Measurements from ENCODE around the gene FAM107B. TPM values are rescaled to one million over a fixed set of nuclear protein-coding genes. Genes with fewer than 3 reads are reported as not detected.

Gene FAM107B
- total RNA-seq, 1 experiment from 2014 or later, result 10.0 TPM

GRCh38 chr10:14539176-14539575 lies 235.5 kb downstream of the FAM107B start:
- DNase-seq (ENCODE audit: low spot score), result no peak

GRCh38 chr10:14536241-14537213 lies 238.2 kb downstream of the FAM107B start:
- DNase-seq (ENCODE audit: low spot score), result peak; percentile 34

GRCh38 chr10:14535457-14536130 lies 239.1 kb downstream of the FAM107B start:
- DNase-seq (ENCODE audit: low spot score), result no peak

- DNase-seq (ENCODE audit: low spot score), result no peak
Observed at GRCh38 chr10:14534152-14534551, 240.5 kb downstream of the FAM107B start.

- DNase-seq (ENCODE audit: low spot score), result no peak
Observed at GRCh38 chr10:14533295-14533694, 241.4 kb downstream of the FAM107B start.

- no peak for DNase-seq (ENCODE audit: low spot score)
Observed at GRCh38 chr10:14532473-14533251, 242.0 kb downstream of the FAM107B start.

- DNase-seq (ENCODE audit: low spot score), result no peak
Observed at GRCh38 chr10:14531974-14532373, 242.7 kb downstream of the FAM107B start.

GRCh38 chr10:14530465-14530864 lies 244.2 kb downstream of the FAM107B start:
- DNase-seq (ENCODE audit: low spot score), result no peak

- no peak for DNase-seq (ENCODE audit: low spot score)
Observed at GRCh38 chr10:14529351-14529750, 245.3 kb downstream of the FAM107B start.

- DNase-seq (ENCODE audit: low spot score), result no peak
Observed at GRCh38 chr10:14528450-14528849, 246.2 kb downstream of the FAM107B start.

GRCh38 chr10:14527915-14528314 lies 246.8 kb downstream of the FAM107B start:
- no peak for DNase-seq (ENCODE audit: low spot score)

- DNase-seq (ENCODE audit: low spot score), result no peak
Observed at GRCh38 chr10:14527134-14527844, 247.4 kb downstream of the FAM107B start.

- no peak for DNase-seq (ENCODE audit: low spot score)
Observed at GRCh38 chr10:14526326-14526725, 248.4 kb downstream of the FAM107B start.

- DNase-seq (ENCODE audit: low spot score), result no peak
Observed at GRCh38 chr10:14524691-14525324, 249.9 kb downstream of the FAM107B start.

- DNase-seq (ENCODE audit: low spot score), result no peak
Observed at GRCh38 chr10:14523286-14523685, 251.4 kb downstream of the FAM107B start.

GRCh38 chr10:14519785-14520184 lies 254.9 kb downstream of the FAM107B start:
- no peak for DNase-seq (ENCODE audit: low spot score)

- DNase-seq (ENCODE audit: low spot score), result no peak
Observed at GRCh38 chr10:14518149-14518548, 256.5 kb downstream of the FAM107B start.

GRCh38 chr10:14513123-14513522 lies 261.6 kb downstream of the FAM107B start:
- DNase-seq (ENCODE audit: low spot score), result no peak

- DNase-seq (ENCODE audit: low spot score), result no peak
Observed at GRCh38 chr10:14510346-14510745, 264.4 kb downstream of the FAM107B start.

- DNase-seq (ENCODE audit: low spot score), result no peak
Observed at GRCh38 chr10:14508725-14509124, 266.0 kb downstream of the FAM107B start.

GRCh38 chr10:14507781-14508180 lies 266.9 kb downstream of the FAM107B start:
- no peak for DNase-seq (ENCODE audit: low spot score)

Data from H4 (cell line).